K562 (cell line): Measurements from ENCODE around the gene NOTCH1. TPM values are rescaled to one million over a fixed set of nuclear protein-coding genes. Genes with fewer than 3 reads are reported as not detected.

Experiments
- ATAC-seq: fragments of 200-7000 bp; cut with Tn5 transposase; 3 replicates; pipeline ENCODE4 v1.9.1; 2020; ENCODE audit warnings: moderate library complexity
- BruUV-seq: library from RNA; stranded (reverse); fragments of 400-500 nt; replicated peaks from 2 replicates; lab custom pipeline; 2021; lab: Mats Ljungman, UMichigan
- CTCF ChIA-PET: fragments of 300-600 bp; formaldehyde crosslinking; extraction: SDS; loops from one replicate; lab custom pipeline; 2021; ENCODE audit warnings: low intra/inter-chr PET ratio; lab: Yijun Ruan, JAX
- POLR2A ChIA-PET: fragments of 300-600, 350-650 bp; sonication (Branson Sonifier 250); formaldehyde crosslinking; extraction: SDS; loops from one replicate; lab custom pipeline; 2021; ENCODE audit warnings: antibody characterized with exemption, inconsistent platforms; lab: Yijun Ruan, JAX
- DNase-seq, 4 experiments: peaks; one replicate each; pipeline versions ENCODE4 v3.0.0 to v3.0.0-alpha.2; 2011 to 2018; ENCODE audit warnings: low spot score in 3 of 4, mixed read lengths in 3 of 4; ENCODE audit errors: extremely low read depth in 1 of 4
- FAIRE-seq: peaks from 2 replicates; lab custom pipeline; 2011; peaks lifted over from hg19 to GRCh38; lab: Jason Lieb, UNC
- H2AFZ ChIP-seq: 2 replicates; pipeline ENCODE4 v1.6.0; 2011; ENCODE audit warnings: low read depth, low read length, control low read depth, inconsistent platforms
- H3K27ac ChIP-seq: fragments of 200-600 bp; 3 replicates; pipeline ENCODE4 v1.8.0; 2011; ENCODE audit warnings: low read depth, mild to moderate bottlenecking, control low read depth, inconsistent platforms, low read length, moderate library complexity, mixed read lengths; ENCODE audit errors: extremely low read depth
- H3K27me3 ChIP-seq, 2 experiments: fragments of 300-600 bp in 1 of 2; 2 replicates in 1 of 2; 3 replicates in 1 of 2; pipeline versions ENCODE4 v1.6.0 to v1.8.0; 2011; ENCODE audit warnings: inconsistent platforms in 2 of 2, low read length in 2 of 2, mild to moderate bottlenecking in 1 of 2, mixed read lengths in 1 of 2, moderate library complexity in 1 of 2; ENCODE audit not compliant: control insufficient read depth in 2 of 2, insufficient read depth in 2 of 2
- H3K36me3 ChIP-seq: fragments of 300-600 bp; 3 replicates; pipeline ENCODE4 v1.8.0; 2011; ENCODE audit warnings: mild to moderate bottlenecking, low read length, inconsistent platforms; ENCODE audit not compliant: control insufficient read depth, insufficient read depth
- H3K4me1 ChIP-seq, 2 experiments: fragments of 200-600 bp in 1 of 2; replicated peaks in 1 of 2; 2 replicates in 1 of 2; 3 replicates in 1 of 2; pipeline versions ENCODE4 v1.5.1 to v1.8.0; 2011; ENCODE audit warnings: inconsistent platforms in 2 of 2, low read length in 2 of 2, mild to moderate bottlenecking in 1 of 2, mixed read lengths in 1 of 2, moderate library complexity in 1 of 2; ENCODE audit not compliant: control insufficient read depth in 2 of 2, insufficient read depth in 2 of 2
- H3K4me2 ChIP-seq: 2 replicates; pipeline ENCODE4 v1.6.1; 2011; ENCODE audit warnings: low read length, control low read depth, inconsistent platforms, mixed read lengths; ENCODE audit not compliant: insufficient read depth
- H3K4me3 ChIP-seq: fragments of 200-600 bp; sonication (generic), shearing (Covaris generic); 2 replicates; pipeline ENCODE4 v1.5.1; 2016; ENCODE audit warnings: control low read depth, inconsistent platforms
- H3K79me2 ChIP-seq: fragments of 200-600 bp; 3 replicates; pipeline ENCODE4 v1.8.0; 2011; ENCODE audit warnings: low read length, inconsistent platforms; ENCODE audit not compliant: control insufficient read depth, insufficient read depth
- H3K9ac ChIP-seq, 2 experiments: 2 replicates each; pipeline versions ENCODE4 v1.6.0 to v1.6.1; 2011; ENCODE audit warnings: low read depth in 2 of 2, low read length in 2 of 2, control low read depth in 1 of 2, inconsistent platforms in 1 of 2, mild to moderate bottlenecking in 1 of 2, mixed read lengths in 1 of 2; ENCODE audit not compliant: insufficient read depth in 1 of 2
- H3K9me1 ChIP-seq: one replicate; pipeline ENCODE4 v1.6.0; 2011; ENCODE audit warnings: inconsistent platforms, mild to moderate bottlenecking, low read length, moderate library complexity; ENCODE audit not compliant: control insufficient read depth, insufficient read depth
- H3K9me3 ChIP-seq: replicated peaks from 2 replicates; pipeline ENCODE4 v1.5.1; 2011; ENCODE audit warnings: low read depth, low read length, inconsistent platforms; ENCODE audit not compliant: control insufficient read depth, insufficient read depth
- H4K20me1 ChIP-seq: replicated peaks from 2 replicates; pipeline ENCODE4 v1.6.1; 2011; ENCODE audit warnings: low read length, inconsistent platforms, mixed read lengths; ENCODE audit not compliant: control insufficient read depth, insufficient read depth
- MCM3 ChIP-seq: fragments of 450-650 bp; IDR thresholded peaks from 2 replicates; pipeline ENCODE4 v1.6.1; 2016
- MTA3 ChIP-seq: fragments of 450-650 bp; formaldehyde crosslinking; IDR thresholded peaks from 2 replicates; pipeline ENCODE4 v1.6.1; 2017; ENCODE audit warnings: mild to moderate bottlenecking, borderline replicate concordance
- PML ChIP-seq: IDR thresholded peaks from 2 replicates; pipeline ENCODE4 v1.6.1; 2012; ENCODE audit warnings: low read length, inconsistent platforms
- ZFP91 ChIP-seq: sonication (generic); formaldehyde crosslinking; IDR thresholded peaks from 2 replicates; pipeline ENCODE4 v1.8.0; 2022; ENCODE audit warnings: mild to moderate bottlenecking, missing genetic modification reagents
- WGBS: fragments of 100-300 bp; shearing (Covaris generic); methylation state at CpG from one replicate; pipeline ENCODE4 v1.1.6; 2016; ENCODE audit warnings: low coverage, mixed read lengths; ENCODE audit not compliant: insufficient coverage; ENCODE audit errors: missing lambda C conversion rate; 5-methylcytosine and 5-hydroxymethylcytosine counted together
- in situ Hi-C: fragments of 300-500 bp; cut with MboI; formaldehyde crosslinking; loops from 4 replicates; pipeline ENCODE4 v1.15.0; 2018; ENCODE audit warnings: inconsistent platforms, mixed read lengths
- intact Hi-C: fragments of 100-400 bp; cut with micrococcal nuclease; formaldehyde crosslinking; loops from 2 replicates; pipeline ENCODE4 v1.14.2; 2022
- polyA plus RNA-seq, 8 experiments: library from polyadenylated mRNA; depleted of rRNA in 4 of 8; stranded (reverse) in 5 of 8; unstranded in 3 of 8; fragments of >200 nt; fragmentation: Nextera tagmentation in 2 of 8; fragmentation: Illumina TruSeq in 1 of 8; extraction: Ambion mirVana in 2 of 8; extraction: Trizol in 1 of 8; gene quantifications; 2 replicates each; pipeline versions ENCODE4 v1.2.1 to v1.2.3, GENCODE V29; 2011 to 2014; ENCODE audit warnings: inconsistent platforms in 1 of 8, missing spikeins in 1 of 8
- total RNA-seq, 7 experiments: library from RNA; depleted of rRNA in 6 of 7; stranded (reverse); fragments of >200 nt in 6 of 7; fragmentation: Illumina TruSeq in 2 of 7; extraction: Trizol in 2 of 7; gene quantifications; 2 replicates each; pipeline versions ENCODE4 v1.2.1 to v1.2.3, GENCODE V29; 2011 to 2021; ENCODE audit warnings: low replicate concordance in 1 of 7

NOTCH1 gene
- total and polyA plus RNA-seq, 9 of the 15 experiments (the other 6 are each of a cell fraction or from before 2014, with no cell fraction given) = 0.03 to 31.4 (median 2.3) TPM

DNA sequence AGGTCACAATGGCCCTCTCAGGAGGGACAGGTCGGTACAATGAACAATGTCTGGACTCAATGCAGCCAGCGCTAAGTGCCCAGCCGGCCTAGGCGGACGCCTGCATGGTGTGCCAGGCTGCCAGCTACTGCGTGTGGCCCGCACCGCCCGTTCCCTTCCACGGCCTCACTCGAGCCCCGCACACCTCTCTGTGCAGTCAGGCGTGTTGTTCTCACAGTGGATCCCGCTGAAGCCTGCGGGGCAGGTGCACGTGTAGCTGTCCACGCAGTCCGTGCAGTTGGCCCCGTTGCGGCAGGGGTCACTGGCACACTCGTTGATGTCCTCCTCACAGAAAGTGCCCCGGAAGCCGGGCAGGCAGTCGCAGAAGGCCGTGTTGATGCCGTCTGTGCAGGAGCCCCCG lies 36.3 kb downstream of the NOTCH1 start:
- peaks cover 16 to 48% of the 10 kb centered on the region in 2 experiments for H3K4me1 ChIP-seq
- POLR2A ChIA-PET = interaction anchor here (0.7 kb wide), 1 partner anchor 36 kb away, joined by 3 read pairs; no protein-coding TSS in a partner anchor
- in situ Hi-C loops = no loop called here
- H3K9me1 ChIP-seq = peaks cover 6% of the 10 kb centered on the region
- no peak for TF ChIP-seq PML
- TF ChIP-seq MCM3 = no peak
- TF ChIP-seq ZFP91 = no peak
- no peak for TF ChIP-seq MTA3
- H2AFZ ChIP-seq = no peak overlapping the region
- no TSS peak for BruUV-seq
- FAIRE-seq = no peak
- WGBS = 94% methylated on average over 24 of the region's 27 CpGs
- H3K9ac ChIP-seq = no peak overlapping the region
- H3K4me2 ChIP-seq = no peak overlapping the region
- peaks cover 7% of the 10 kb centered on the region; the same call in 1 of the 3 replicates for H3K79me2 ChIP-seq
- no peaks in the 10 kb centered on the region for H3K9me3 ChIP-seq
- CTCF ChIA-PET = no interaction called here
- intact Hi-C loops = no loop called here
- H3K27me3 ChIP-seq = no peaks in the 10 kb centered on the region
- H4K20me1 ChIP-seq = no peaks in the 10 kb centered on the region
- no peak for ATAC-seq
- peaks cover 79% of the 10 kb centered on the region; the same call in 2 of the 3 replicates for H3K36me3 ChIP-seq
- DNase-seq = no peak
- no peak overlapping the region for H3K27ac ChIP-seq
- H3K4me3 ChIP-seq = no peak overlapping the region
